Kidney epithelial cell (primary cell): ENCODE data around the gene AK4. TPM values are rescaled to one million over a fixed set of nuclear protein-coding genes. Genes with fewer than 3 reads are reported as not detected.
A peak's percentile ranks its signal among the peaks of the same experiment; 100 is the strongest.
"Not testable (repeated sequence)": the region's sequence is repeated elsewhere in the genome, so short reads cannot be mapped to it uniquely, and the experiment has no call there.

Experiments used
- DNase-seq: peaks from one replicate; pipeline ENCODE4 v3.0.0-alpha.2; 2010; ENCODE audit warnings: low read depth
- H3K27me3 ChIP-seq: 2 replicates; pipeline ENCODE4 v1.6.0; 2011; ENCODE audit warnings: low read length; ENCODE audit not compliant: control insufficient read depth, insufficient read depth
- H3K36me3 ChIP-seq: 2 replicates; pipeline ENCODE4 v1.5.1; 2011; ENCODE audit warnings: low read length; ENCODE audit not compliant: control insufficient read depth, insufficient read depth
- H3K4me3 ChIP-seq: 2 replicates; pipeline ENCODE4 v1.5.1; 2011; ENCODE audit warnings: low read depth, mild to moderate bottlenecking, control low read depth, low read length
- total RNA-seq: library from RNA; depleted of rRNA; stranded (reverse); fragments of >200 nt; gene quantifications from 2 replicates; pipeline ENCODE4 v1.2.3, GENCODE V29; 2015
- TF ChIP-seq, protein P1 (sequence below): IDR thresholded peaks from 2 replicates; pipeline ENCODE4 v1.5.1; 2011; ENCODE audit warnings: mild to moderate bottlenecking, moderate library complexity, low read length, control low read depth, inconsistent platforms; ENCODE audit not compliant: insufficient read depth, poor library complexity, severe bottlenecking

The AK4 gene
- total RNA-seq, result 15.4 and 25.2 TPM in 2 replicates

DNA sequence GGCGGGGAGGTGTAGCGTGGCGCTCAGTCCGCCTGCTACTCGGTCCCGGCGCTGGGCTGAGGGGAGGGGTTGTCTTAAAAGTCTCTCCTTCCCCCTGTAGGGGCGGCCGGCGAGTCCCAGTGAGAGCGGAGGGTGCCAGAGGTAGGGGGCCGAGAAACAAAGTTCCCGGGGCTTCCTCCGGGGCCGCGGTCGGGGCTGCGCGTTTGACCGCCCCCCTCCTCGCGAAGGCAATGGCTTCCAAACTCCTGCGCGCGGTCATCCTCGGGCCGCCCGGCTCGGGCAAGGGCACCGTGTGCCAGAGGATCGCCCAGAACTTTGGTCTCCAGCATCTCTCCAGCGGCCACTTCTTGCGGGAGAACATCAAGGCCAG, at the start of gene AK4:
Gene AK4, plus strand, starts transcription at position 26 of the 370 bp plus-strand sequence. Its CDS starts 205 bp downstream, at position 231.
- DNase-seq, H3K36me3 ChIP-seq, H3K27me3 ChIP-seq: not testable (repeated sequence)
- H3K4me3 ChIP-seq, result peak within 1 kb of the TSS; percentile 73

DNA sequence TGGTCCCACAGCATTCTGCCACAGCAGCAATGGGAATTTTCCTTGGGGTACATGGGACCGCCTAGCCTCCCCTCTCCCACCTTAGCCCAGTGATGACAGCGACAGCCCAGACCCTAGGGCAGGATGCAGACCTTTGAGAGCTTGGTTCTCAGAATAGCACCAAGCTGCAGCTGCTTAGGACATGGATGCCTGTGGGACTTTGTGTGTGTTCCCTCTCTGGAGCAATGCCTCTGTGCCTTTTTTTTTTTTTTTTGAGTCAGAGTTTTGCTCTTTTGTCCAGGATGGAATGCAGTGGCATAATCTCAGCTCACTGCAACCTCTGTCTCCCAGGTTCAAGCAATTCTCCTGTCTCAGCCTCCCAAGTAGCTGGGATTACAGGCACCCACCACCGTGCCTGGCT, 44.2 kb upstream of the AK4 start:
- no peaks in the 10 kb centered on the region for H3K36me3 ChIP-seq
- no peak overlapping the region for H3K4me3 ChIP-seq
- H3K27me3 ChIP-seq, result no peaks in the 10 kb centered on the region
- TF ChIP-seq, protein P1, sequence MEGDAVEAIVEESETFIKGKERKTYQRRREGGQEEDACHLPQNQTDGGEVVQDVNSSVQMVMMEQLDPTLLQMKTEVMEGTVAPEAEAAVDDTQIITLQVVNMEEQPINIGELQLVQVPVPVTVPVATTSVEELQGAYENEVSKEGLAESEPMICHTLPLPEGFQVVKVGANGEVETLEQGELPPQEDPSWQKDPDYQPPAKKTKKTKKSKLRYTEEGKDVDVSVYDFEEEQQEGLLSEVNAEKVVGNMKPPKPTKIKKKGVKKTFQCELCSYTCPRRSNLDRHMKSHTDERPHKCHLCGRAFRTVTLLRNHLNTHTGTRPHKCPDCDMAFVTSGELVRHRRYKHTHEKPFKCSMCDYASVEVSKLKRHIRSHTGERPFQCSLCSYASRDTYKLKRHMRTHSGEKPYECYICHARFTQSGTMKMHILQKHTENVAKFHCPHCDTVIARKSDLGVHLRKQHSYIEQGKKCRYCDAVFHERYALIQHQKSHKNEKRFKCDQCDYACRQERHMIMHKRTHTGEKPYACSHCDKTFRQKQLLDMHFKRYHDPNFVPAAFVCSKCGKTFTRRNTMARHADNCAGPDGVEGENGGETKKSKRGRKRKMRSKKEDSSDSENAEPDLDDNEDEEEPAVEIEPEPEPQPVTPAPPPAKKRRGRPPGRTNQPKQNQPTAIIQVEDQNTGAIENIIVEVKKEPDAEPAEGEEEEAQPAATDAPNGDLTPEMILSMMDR, result no peak
- no peak for DNase-seq

DNA sequence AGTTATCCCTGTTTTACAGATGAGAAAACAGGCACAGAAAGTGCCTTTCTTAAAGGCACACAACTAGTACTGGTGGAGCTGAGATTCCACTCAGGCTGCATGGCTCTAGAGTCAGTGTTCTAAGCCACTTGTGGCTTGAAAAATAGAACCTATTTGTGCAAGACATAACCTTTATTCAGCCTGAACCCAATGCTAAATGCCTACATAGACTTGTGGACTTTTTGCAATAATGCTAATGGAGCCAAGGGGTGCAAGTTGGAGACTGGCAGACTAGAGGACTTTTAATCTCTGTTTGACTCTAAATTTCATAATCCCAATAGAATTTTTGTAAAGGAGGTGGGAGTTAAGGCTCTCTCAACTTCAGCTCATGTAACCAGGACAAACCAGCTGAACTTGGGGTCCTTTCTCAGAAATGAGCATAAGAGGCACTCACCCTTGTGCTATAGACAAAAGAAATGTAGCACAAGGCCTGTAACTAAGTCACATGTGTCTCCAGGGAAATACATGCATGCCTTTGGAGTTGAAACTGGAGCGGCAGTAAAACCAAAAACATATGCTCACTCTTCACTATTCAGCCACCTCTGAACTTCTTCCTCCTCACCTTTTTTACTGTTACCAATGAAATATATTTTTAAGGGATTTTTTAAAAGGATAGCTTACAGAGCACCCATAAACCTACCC, 43.0 kb upstream of the AK4 start:
- TF ChIP-seq, protein P1, result no peak

DNA sequence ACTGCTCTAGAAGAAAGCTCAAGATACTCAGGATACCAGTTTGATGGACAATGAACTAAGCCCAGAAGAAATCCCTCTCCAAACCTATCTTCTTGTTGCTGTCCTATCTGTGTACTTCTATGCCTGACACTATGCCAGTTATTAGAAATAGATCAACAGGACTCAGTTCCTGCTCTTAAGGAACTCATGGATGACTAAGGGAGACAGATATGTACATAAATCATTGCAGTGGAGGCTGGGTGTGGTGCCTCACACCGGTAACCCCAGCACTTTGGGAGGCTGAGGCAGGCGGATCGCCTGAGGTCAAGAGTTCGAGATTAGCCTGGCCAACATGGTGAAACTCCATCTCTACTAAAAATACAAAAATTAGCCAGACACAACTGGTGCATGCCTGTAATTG, 42.4 kb upstream of the AK4 start:
- H3K36me3 ChIP-seq, result no peaks in the 10 kb centered on the region
- H3K4me3 ChIP-seq, result no peak overlapping the region
- TF ChIP-seq, protein P1, result no peak
- no peak for DNase-seq
- no peaks in the 10 kb centered on the region for H3K27me3 ChIP-seq

More for the DNA sequence above, 43.0 kb upstream of the AK4 start:
- H3K27me3 ChIP-seq, result no peaks in the 10 kb centered on the region
- H3K36me3 ChIP-seq, result no peaks in the 10 kb centered on the region
- no peak overlapping the region for H3K4me3 ChIP-seq
- no peak for DNase-seq

DNA sequence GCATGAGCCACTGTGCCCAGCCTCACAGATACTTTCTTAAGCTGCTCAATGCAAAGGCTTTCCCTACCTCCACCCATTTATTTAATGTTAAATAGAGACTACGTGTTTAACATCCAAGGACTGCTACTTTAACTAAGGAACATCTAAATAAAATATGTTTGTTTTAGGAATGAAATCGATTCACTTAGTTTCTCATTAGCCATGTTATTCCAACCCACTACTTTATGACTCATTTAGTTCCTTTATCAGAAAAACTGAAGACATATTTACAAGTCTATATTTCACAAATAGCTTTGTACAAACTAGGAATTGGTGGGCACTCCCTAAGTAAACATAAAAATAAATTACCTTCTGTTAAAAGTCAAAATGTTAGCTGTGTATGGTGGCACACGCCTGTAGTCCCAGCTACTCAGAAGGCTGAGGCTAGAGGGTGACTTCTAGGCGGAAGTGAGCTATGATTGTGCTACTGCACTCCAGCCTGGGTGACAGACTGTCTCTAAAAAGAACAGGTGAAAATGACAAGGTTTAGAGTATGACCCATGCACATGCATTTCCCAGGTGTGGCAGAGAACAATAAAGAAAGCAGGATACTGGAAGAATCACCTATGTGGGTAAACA, 39.9 kb upstream of the AK4 start:
- no peaks in the 10 kb centered on the region for H3K36me3 ChIP-seq
- no peak for DNase-seq
- TF ChIP-seq, protein P1, result no peak
- no peaks in the 10 kb centered on the region for H3K27me3 ChIP-seq
- H3K4me3 ChIP-seq, result no peak overlapping the region

DNA sequence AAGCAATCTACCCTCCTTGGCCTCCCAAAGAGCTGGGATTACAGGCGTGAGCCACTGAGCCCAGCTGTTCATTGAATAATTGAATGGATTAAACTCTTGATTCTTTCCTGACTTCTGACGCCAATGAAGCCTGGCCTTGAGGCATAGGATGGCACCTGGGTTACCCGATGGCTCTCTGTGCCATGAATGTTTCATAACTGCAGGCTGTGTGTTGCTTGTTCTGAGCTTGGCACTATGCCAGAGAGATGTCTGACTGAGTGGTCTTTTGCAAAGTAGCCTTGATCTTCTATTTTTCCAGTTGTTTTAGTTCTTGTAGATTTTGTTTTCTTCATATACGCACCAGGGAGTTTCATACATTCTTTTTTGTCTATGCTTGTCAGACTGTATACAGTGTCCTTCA, 38.5 kb upstream of the AK4 start:
- Histone ChIP-seq H3K4me3 (no peak overlapping the region), H3K36me3 (no peaks in the 10 kb centered on the region), H3K27me3 (no peaks in the 10 kb centered on the region)
- TF ChIP-seq, protein P1, result no peak
- no peak for DNase-seq
